GM19395 (cell line): Measurements from ENCODE around the gene ABHD4.
"Not testable (repeated sequence)": the region's sequence is repeated elsewhere in the genome, so short reads cannot be mapped to it uniquely, and the experiment has no call there.

Experiments used
- ATAC-seq: cut with Tn5 transposase; IDR thresholded peaks from one replicate; pipeline ENCODE4 v1.9.1; 2021; ENCODE audit warnings: mild to moderate bottlenecking, moderate library complexity; ENCODE audit not compliant: unreplicated experiment

ABHD4 gene

GRCh38 chr14:22622255-22622654 is 24.2 kb downstream of the ABHD4 start:
- no peak for ATAC-seq

- ATAC-seq, result no peak
These were observed 24.9 kb downstream of the ABHD4 start for GRCh38 chr14:22623047-22623446.

- no peak for ATAC-seq
These were observed 28.5 kb downstream of the ABHD4 start for GRCh38 chr14:22626590-22626989.

- no peak for ATAC-seq
These were observed 29.6 kb downstream of the ABHD4 start for GRCh38 chr14:22627506-22628263.

GRCh38 chr14:22629361-22629760 is 31.3 kb downstream of the ABHD4 start:
- ATAC-seq, result no peak

- no peak for ATAC-seq
These were observed 32.0 kb downstream of the ABHD4 start for GRCh38 chr14:22630066-22630465.

GRCh38 chr14:22630486-22630885 is 32.4 kb downstream of the ABHD4 start:
- ATAC-seq, result no peak

- ATAC-seq, result no peak
These were observed 36.3 kb downstream of the ABHD4 start for GRCh38 chr14:22634233-22634900.

- not testable (repeated sequence) for ATAC-seq
These were observed 37.9 kb downstream of the ABHD4 start for GRCh38 chr14:22635980-22636379.

- ATAC-seq, result no peak
These were observed 42.1 kb downstream of the ABHD4 start for GRCh38 chr14:22640192-22640591.

GRCh38 chr14:22641846-22642245 is 43.7 kb downstream of the ABHD4 start:
- no peak for ATAC-seq

- ATAC-seq, result no peak
These were observed 46.2 kb downstream of the ABHD4 start, which contains the start of gene OR6J1 for GRCh38 chr14:22644305-22644635. Gene OR6J1, minus strand, starts transcription at chr14:22644352. Its CDS starts 9,541 bp downstream, at chr14:22634811.

- ATAC-seq, result no peak
These were observed 48.6 kb downstream of the ABHD4 start for GRCh38 chr14:22646570-22647254.

- ATAC-seq, result no peak
These were observed 50.4 kb downstream of the ABHD4 start for GRCh38 chr14:22648506-22648905.

GRCh38 chr14:22650046-22650739 is 52.1 kb downstream of the ABHD4 start:
- no peak for ATAC-seq

GRCh38 chr14:22650960-22651521 is 52.9 kb downstream of the ABHD4 start:
- ATAC-seq, result no peak

- ATAC-seq, result no peak
These were observed 53.5 kb downstream of the ABHD4 start for GRCh38 chr14:22651586-22651985.

GRCh38 chr14:22653012-22653621 is 55.0 kb downstream of the ABHD4 start:
- no peak for ATAC-seq

- ATAC-seq, result no peak
These were observed 58.1 kb downstream of the ABHD4 start for GRCh38 chr14:22656226-22656625.

- no peak for ATAC-seq
These were observed 59.0 kb downstream of the ABHD4 start for GRCh38 chr14:22656945-22657731.
